ENCODE data around the gene FAM229A.
"Not testable (repeated sequence)": the region's sequence is repeated elsewhere in the genome, so short reads cannot be mapped to it uniquely, and the experiment has no call there.

FAM229A gene

DNA sequence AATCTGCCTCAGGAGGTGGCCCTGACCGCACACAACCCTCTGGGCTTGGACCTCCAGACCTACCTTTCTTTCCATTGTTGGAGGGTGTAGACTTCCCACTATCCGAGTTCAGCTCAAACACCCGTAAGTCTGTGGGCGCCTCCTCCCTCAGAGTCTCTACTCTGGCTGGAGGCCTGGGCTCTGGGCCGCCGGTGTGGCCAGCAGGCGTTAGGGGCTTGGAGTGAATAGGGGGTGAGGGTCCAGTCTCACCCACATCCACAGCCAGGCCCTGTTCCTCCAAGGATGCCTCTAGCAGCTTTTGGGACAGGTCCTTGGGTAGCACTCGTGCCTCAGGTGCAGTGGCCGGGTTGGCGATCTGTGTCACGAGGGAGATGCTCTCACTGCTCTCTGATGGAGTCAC, 13.9 kb upstream of the FAM229A start:
- no peak for DNase-seq

DNA sequence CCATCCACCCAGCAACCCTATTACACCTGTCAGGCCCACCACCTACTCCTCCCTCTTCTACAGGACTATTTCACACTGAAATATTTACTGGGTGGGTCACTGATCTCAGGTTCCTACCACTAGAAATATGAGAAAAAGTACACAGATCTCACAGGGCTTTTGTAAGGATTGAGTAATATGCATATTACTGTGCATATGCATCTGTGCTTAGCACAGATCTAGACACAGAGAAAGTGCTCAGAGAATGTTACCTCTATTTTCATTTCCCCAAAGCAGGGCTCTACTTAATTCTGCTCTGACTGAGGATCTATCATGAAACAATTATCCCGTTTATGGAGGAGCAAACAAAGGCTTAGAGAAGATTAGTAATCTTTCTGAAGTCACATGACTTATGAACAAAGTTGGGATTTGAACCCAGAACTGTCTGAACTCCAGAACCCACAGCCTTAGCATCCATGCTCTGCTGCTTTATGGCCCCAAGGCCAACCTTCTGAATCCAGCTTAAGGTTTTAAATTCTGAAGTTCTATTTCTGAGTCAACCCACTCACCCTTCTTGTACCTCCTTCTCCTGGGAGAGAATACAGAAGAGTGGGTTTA, 11.8 kb upstream of the FAM229A start:
- no peak for DNase-seq

DNA sequence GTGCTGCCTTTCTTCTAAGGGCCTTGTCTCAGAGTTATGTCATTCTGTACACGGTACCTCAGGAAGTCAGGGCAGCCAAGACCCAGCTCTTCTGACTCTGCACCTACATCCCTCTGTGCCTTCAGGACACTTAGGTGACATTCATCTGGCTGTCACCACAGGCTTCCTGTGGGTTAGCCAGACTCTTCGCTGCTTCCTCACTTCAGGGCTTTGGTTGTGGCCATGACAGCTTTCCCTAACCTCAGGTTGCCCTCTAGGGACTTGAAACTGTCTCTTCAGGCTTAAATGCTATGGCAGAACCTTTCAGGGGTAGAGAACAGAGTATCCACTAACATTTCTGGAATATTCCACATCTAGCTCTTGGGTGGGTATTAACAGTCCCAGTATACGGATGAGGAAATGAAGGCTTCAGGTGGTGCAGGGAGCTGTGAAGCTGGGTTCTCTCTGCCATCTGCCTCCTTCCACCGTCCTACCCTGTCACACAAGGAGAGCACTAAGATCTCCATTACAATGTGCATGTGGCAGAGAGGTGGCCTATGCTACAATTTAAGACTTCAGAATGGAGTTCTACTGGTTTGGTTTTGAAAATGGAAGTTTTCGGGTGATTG, 10.0 kb upstream of the FAM229A start:
- no peak for DNase-seq

DNA sequence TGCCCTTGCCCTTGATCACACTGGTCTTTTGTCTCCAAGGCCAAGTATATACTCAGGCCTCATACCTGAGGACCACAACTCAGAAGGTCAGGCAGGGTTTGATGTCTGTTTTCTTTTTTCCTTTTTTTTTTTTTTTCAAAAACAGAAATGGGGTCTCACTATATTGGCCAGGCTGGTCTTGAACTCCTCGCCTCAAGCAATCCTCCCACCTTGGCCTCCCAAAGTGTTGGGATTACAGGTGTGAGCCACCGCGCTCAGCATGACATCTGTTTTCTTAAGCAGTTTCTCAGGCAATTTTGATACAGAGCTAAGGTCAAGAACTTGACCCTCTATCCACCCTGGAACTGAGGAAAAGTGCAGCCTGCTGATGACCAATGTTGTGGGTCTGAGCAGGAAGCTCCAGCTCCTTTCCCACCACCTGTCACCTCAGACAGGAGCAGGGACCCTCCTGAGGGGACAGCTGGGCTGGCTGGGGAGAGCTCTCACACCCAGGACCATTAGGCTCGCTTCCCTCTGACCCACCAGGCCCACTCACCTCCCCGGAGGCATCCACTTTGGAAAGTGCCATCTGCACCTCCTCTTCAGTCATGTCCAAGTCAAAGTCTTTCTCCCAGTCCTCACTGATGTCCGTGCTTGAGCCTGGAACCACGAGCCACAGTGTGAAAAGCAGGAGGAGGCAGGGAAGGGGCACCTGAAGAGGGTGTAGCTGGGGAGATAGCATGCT, 5.8 kb upstream of the FAM229A start:
- DNase-seq, result no peak

DNA sequence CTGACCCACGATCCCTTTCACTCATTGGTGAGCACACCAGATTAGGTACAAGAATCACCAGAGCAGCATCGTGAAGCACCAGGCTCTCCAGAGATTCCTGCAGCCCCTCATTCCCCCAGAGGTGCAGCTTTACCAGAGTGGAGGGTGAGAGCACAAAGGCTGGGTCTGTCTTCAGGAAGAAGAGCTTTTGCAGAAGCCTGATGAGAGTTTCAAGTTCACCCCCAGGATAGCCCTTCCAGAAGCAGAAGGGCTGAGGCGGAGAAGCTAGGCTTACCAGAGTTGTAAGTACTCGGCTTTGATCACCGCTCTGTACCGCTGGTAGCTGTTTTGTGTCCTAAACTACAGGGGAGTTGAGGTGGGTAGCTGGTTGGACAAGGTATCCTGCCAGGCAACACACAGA, 3.2 kb upstream of the FAM229A start:
- DNase-seq, result no peak

DNA sequence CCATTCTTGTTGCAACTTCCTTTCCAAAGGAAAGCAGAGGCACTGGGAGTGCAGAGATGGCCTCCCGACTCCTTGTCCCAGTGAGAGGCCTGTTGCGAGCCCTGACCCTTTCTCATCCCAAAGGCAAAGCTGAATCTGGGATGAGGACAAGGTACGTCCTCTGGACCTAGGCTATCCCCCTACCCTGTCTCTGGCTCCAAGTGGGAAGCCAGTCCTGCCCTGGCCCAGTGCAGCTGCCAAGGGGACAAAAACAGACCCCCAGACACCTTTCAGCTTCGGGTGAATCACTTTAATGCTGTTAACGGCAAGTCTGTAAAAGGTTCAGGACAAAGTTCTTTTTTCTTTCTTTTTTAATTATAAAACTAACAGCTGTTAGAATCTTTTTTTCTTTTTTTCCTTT, 2.6 kb upstream of the FAM229A start:
- no peak for DNase-seq

DNA sequence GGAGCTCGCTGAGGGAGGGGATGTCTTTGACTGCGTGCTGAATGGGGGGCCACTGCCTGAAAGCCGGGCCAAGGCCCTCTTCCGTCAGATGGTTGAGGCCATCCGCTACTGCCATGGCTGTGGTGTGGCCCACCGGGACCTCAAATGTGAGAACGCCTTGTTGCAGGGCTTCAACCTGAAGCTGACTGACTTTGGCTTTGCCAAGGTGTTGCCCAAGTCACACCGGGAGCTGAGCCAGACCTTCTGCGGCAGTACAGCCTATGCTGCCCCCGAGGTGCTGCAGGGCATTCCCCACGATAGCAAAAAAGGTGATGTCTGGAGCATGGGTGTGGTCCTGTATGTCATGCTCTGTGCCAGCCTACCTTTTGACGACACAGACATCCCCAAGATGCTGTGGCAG, 1.4 kb upstream of the FAM229A start:
- DNase-seq, result no peak

DNA sequence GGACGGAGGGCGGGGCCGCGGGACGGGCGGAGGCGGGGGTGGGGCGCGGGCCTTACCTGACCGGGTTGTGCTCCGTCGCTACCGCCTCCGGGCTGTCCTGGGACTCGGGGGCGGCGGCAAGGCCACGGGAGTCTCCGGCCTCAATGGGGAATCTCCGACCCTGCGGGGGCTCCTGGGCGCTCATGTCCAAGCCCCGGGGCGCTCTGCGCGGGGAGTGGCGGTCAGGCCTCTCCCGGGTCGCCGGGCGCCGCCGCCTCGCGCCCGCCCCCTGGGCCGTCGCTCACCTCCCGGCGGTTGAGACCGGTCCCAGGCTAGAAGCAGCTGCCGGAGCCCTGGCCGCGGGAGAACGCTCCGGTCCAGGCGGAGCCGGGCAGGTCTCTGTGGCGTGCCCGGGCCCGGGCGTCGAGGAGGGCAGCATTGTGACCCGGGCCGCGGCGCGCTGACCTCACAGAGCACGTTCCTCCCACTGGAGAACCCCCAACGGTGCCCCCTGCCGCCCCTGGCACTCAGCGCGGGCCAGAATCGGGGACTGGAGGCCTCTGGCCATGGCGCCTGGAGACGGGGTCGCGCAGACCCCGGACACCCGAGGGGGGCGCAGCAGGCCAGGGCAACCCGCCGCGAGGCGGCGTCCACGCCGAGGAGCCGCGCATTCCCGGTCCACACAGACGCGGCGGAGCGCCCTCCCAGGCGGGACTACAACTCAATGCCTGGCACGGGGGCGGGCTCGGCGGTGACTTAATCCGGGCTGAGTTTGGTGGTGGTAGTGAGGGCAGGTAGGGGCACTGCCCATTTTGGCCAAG, 411 bp downstream of the FAM229A start:
- DNase-seq, result peak; percentile 19

DNA sequence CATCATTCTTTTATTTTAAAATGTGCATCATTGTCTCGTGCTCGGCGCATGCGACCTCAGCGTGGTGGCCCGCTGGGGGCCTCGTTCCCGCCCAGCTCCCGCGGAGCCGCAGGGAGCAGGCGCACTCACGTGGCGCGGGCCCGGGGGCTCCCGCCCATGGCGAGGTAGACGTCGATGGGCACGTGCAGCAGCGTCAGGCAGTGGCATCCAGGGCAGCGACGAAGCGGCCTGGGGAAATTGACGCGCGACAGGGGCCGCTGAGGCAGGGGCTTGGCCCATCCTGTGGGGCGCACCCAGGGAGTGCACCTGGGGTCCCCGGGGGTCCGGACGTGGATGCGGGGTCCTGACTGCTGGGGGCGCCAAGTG, 994 bp downstream of the FAM229A start:
- no peak for DNase-seq

DNA sequence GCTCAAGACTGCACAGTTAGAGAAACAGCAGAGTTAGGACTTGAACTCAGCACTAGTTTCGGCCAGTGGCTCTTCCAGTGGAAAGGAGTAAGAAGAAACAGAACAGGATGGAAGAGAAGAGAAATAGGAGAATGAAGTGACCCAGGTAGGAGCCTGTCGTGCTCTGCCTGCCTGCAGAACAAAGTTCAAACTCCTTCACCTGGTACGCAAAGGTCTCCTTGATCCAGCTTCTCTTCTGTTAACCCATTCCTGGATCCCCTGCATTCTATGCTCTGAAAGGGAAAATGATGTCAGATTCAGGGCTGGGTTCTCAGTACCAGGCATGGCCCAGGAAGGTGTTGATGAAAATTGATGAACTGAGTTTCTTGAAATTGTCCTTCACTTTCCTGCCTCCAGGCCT, 3.9 kb downstream of the FAM229A start:
- no peak for DNase-seq

DNA sequence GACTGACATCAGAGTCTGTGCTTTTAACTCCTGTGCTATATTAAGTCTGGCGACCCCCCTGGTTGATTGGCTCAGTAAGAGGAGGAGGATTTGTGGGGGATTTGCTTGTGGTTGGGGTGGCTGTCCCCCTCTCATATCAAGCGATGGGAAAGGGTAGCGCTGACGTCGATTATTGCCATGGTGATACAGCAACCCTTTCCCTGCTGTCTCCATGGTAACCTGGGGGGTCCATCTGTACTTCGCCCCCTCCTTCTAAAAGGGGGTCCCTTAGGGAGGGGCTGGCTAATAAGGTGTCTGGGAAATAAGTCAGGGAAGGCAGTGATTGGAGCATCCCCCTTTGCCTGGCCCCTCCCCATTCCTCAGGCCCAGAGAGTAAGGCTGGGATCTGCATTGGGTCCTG, 4.7 kb downstream of the FAM229A start:
- DNase-seq, result no peak

DNA sequence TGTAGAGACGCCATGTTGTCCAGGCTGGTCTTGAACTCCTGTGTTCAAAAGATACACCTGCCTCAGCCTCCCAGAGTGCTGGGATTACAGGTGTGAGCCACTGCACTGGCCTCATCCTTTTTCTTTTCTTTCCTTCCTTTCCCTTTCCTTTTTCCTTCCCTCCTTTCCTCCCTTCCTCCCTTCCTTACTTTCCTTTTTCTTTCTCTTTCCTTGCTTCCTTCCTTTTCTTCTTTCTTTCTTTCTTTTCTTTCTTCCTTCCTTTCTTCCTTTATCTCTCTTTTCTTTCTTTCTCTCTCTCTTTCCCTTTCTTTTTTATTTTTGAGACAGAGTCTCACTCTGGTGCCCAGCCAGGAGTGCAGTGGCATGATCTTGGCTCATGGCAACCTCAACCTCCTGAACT, 5.8 kb downstream of the FAM229A start:
- DNase-seq, result no peak

DNA sequence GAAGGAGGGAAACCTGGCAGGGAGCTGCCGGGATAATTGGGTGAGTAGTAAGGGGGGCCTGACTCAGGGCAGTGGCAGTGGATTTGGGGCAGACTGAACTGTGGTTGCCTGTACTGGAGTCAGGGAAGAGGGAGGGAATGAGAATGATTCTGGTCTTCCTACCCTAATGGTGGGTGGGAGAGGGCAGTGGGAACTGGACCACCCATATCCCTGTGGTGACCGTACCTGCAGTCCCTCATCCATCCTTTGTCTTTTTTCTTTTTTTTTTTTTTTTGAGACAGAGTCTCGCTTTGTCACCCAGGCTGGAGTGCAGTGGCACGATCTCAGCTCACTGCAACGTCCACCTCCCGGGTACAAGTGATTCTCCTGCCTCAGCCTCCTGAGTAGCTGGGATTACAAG, 6.5 kb downstream of the FAM229A start:
- DNase-seq, result not testable (repeated sequence)

DNA sequence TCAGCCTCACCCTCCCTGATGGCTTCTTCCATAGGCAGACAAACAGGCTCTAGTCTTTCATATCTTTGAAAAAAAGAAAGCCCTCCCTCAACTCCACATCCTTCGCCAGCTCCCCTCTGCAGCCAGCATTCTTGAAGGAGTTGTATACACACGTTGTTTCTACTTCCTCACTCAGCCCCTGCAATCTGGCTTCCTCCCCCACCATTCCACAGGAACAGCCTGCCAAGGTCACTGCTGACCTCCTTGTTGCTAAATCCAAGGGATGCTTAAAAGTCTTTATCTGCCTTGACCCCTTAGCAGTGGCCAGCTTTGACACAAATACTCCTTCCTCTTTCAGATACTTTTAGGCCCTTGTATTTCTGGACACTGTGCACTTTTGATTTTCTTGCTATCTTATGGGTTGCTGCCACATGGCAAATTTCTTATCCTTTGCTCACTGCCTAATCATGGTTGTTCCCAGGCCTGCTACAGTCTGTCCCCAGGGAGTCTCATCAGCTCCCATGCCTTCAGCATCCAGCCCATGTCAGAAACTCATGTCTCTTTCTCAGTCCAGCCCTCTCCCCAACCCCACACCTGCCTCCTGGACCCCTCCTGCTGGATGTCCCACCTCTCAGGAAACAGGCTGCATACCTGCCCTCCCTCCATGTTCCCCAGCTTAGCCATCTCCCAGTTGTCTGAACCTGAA, 8.3 kb downstream of the FAM229A start:
- no peak for DNase-seq

DNA sequence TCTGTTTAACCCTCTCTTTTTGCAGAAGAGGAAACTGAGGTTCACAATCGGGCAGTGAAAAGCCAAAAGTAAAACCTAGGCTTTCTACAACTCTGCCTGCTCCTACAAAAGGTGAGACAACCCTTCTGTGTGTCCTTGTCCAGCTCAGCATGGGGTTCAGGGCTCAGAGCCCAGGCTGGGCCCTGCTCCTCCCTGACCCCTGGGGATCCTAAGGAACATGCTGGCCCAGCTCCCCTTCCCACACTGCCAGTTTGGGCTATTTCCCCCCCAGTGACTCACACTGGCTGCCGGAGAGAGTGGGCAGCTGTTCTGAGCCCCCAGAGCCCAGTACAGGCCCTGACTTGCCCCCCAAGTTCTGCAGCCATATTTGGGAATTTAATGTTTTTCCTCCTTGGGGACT, 8.9 kb downstream of the FAM229A start:
- DNase-seq, result no peak

DNA sequence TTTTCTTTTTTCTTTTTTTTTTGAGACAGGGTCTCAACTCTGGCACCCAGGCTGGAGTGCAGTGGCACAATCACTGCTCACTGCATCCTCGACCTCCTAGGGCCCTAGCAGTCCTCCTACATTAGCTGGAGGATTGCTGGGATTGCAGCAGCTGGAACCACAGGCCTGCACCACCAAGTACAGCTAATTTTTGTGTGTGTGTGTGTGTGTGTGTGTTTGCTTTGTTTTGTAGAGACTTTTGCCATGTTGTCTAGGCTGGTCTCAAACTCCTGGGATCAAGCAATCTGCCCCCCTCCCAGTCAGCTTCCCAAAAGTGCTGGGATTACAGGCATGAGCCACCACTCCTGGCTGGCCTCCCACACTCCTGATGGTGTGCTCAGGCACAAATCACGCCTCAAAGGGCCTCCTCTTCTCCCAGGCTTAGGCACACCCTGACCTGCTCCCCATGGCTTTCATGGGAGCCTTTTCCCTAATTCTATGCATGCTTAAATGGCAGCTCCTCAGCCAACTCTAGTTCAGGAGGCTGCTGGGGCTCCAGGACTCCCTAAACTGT, 9.4 kb downstream of the FAM229A start:
- no peak for DNase-seq

DNA sequence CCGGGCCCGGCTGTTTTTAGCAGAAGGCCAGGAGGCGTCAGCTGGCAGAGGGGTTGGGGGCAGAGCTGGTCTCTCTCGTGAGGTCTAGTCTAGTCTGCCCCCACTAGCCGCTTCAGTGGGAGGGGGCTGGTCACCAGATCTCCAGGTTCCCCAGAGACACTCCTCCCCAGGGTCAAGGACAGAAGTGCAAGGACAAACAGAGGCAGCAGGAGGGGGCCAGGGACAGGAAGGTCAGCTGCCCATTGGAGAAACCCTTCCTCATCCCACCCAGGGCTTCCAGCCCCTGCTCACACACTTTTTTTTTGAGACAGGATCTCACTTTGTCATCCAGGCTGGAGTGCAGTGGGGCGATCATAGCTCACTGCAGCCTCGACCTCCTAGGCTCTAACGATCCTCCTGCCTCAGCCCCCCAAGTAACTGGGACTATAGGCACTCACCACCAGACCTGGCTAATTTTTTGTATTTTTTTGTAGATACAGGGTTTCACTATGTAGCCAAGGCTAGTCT, 10.0 kb downstream of the FAM229A start:
- DNase-seq, result no peak

DNA sequence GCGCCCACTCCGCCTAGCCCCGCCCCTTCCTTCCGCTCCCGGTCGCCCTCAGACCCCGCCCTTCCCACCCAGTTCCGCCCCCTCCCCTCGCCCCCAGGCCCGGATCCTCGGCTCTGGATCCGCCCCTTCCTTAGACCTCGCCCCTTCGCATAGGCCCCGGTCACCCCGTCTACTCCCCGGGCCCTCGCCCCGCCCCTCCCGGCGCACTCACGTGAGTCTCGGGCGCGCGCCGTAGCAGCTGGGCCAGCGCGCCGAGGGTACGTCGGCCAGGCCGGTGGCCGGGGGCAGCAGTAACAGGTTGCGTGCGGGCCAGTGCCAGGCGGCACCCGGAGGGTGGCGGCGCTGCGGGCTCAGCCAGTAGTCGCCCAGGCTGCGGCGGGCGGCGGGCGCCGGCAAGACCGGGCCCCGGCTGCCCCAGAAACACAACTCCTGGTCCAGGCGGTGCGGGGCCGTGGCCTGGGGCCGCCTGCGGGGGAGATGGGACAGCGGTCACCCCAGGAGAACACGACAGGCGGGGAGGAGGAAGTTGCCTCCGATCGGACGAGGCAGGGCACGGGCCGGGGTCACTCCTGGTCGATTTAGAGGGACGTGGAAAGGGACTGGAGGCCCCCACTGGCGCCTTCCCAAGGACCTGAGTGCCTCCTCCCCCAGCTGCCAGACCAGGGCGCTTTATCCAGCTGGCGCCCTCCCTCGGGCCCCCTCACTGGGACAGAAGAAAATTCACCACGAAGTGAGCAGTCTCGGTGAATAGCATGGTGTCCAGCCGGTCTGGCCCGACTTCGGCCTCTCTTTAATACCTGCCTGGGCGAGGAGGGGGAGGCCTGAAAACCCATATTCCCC, 10.7 kb downstream of the FAM229A start:
- peak; percentile 93 for DNase-seq

DNA sequence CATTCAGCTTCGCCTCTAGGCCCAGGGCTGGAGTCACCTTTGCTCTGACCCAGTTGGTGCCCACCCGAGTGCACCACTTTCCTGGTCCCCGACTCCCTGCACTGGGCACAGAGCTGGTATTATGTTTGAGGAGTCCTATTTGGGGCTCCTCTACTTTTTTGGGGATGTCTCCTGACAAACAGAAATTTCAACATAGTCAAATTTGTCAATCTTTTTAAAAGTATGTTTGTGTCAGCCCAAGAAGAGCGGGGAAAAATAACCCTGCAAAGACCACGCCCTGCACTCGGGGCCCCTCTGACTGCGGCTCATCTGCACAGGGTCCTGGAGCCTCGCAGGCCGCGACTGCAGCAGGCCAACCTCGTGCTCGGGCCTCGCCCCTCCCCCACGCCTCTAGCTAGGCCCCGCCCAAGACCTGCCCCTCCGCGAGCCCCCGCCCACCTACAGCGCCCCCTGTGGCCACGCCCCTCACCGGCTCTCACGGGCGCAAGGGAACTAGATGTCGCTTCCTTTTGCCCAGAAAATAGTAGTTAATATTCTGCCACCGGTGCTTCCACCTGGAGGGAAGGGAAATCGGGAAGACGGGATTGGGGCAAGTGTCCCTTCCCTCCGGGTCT, 11.4 kb downstream of the FAM229A start:
- no peak for DNase-seq

DNA sequence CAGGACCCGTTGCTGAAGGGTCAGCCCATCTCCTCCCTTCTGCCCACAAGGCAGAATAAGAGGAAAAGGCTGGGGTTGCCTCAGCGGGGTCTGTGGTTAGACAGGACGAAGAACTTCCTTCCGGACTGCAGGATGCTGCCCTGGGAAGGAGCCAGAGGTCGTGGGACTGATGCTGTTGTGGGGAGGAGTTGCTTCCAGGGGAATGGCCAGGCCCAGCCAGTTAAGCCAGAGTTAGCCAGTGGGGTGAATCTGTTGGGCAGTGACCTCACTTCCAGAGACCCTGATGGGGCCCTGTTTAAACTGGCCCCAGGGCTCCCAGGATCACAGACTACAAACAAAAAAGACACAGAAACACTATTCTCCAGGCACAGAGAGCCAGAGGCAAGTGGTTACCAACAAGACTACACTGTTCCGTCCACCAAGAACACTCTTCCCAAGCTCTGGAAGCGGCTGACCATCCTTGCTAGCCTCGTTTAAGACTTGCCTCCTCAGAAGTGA, 13.0 kb downstream of the FAM229A start:
- DNase-seq, result no peak

DNA sequence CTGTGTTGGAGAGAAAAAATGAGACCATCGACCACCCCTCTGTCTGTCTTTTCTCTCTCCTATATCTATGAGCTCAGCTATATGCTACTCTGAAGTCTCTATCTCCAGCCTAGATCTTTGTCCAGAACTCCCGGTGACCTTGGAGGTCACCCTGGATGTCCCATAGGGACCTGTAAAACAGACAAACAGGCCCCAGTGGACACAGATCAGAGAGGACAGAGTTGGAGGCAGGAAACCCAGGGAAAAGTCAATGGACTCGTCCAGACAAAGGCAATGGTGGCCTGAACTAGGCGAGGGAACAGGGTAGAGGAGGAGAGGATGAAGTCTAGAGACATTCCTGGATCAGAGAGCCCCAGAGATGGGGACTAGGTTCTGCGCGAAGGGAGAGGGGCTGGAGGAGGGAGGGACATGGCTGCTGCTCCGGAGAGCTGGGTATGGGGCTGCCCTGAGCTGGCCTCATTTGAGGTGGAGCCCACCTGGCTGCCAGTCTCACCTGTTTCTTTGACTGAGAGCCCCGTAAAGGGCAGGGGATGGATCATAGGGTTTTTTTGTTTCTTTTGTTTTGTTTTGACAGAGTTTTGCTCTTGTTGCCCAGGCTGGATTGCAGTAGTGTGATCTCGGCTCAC, 15.6 kb downstream of the FAM229A start:
- no peak for DNase-seq
